ENCODE results near the gene ZNF236.

DNA sequence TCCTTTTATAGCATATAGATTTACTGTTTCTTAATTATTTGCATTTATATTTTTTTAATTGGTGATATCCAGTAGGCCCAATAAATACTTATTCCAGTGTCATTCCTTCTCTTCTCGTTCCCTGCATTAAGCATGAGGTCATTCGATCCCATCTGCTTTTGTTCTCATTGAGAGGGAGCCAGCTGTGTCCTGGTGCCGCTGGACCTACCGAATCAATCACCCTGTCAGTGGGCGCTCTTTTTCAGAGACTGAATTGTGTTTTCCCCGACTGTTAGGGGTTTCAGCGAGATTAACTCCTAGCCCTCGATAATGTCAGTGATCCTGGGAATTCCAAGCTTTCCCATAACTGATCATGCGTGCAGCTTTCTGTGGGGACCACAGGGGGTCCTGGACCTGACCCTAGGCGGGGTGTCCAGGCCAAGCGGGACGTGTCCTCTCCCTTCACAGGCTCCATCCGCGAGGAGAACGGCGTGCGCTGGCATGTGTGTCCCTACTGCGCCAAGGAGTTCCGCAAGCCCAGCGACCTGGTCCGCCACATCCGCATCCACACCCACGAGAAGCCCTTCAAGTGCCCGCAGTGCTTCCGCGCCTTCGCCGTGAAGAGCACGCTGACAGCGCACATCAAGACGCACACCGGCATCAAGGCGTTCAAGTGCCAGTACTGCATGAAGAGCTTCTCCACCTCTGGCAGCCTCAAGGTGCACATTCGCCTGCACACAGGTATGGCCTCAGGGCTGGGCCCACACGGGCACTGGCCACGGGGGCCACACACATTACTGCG lies 72.4 kb downstream of the ZNF236 start:
- no peak; the same call in 1 of the 2 replicates for TF ChIP-seq POLR2A (IDR thresholded peaks at IDR 0.05; ENCODE audit: low read depth, low read length)
- TF ChIP-seq RB1 (IDR thresholded peaks at IDR 0.05; ENCODE audit: borderline replicate concordance), result no peak
- TF ChIP-seq, protein P1, sequence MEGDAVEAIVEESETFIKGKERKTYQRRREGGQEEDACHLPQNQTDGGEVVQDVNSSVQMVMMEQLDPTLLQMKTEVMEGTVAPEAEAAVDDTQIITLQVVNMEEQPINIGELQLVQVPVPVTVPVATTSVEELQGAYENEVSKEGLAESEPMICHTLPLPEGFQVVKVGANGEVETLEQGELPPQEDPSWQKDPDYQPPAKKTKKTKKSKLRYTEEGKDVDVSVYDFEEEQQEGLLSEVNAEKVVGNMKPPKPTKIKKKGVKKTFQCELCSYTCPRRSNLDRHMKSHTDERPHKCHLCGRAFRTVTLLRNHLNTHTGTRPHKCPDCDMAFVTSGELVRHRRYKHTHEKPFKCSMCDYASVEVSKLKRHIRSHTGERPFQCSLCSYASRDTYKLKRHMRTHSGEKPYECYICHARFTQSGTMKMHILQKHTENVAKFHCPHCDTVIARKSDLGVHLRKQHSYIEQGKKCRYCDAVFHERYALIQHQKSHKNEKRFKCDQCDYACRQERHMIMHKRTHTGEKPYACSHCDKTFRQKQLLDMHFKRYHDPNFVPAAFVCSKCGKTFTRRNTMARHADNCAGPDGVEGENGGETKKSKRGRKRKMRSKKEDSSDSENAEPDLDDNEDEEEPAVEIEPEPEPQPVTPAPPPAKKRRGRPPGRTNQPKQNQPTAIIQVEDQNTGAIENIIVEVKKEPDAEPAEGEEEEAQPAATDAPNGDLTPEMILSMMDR (IDR thresholded peaks at IDR 0.05 in 2 of 3, conservative IDR thresholded peaks at IDR 0.05 in 1 of 3; ENCODE audit: control insufficient read depth in 2 of 3, extremely low read depth in 1 of 3, insufficient read depth in 1 of 3, low read depth in 3 of 3, low read length in 3 of 3), result no peak
- TF ChIP-seq, protein P2, sequence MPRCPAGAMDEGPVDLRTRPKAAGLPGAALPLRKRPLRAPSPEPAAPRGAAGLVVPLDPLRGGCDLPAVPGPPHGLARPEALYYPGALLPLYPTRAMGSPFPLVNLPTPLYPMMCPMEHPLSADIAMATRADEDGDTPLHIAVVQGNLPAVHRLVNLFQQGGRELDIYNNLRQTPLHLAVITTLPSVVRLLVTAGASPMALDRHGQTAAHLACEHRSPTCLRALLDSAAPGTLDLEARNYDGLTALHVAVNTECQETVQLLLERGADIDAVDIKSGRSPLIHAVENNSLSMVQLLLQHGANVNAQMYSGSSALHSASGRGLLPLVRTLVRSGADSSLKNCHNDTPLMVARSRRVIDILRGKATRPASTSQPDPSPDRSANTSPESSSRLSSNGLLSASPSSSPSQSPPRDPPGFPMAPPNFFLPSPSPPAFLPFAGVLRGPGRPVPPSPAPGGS (IDR thresholded peaks at IDR 0.05; ENCODE audit: borderline replicate concordance, insufficient read depth, low read depth, low read length, poor library complexity, severe bottlenecking), result no peak
- TF ChIP-seq TARDBP (IDR thresholded peaks at IDR 0.05; ENCODE audit: borderline replicate concordance), result no peak
- no peak for TF ChIP-seq SIN3A (IDR thresholded peaks at IDR 0.05; ENCODE audit: low read depth, low read length)
- no peak for TF ChIP-seq ZNF217 (IDR thresholded peaks at IDR 0.05)
- TF ChIP-seq SUPT20H (IDR thresholded peaks at IDR 0.05; ENCODE audit: borderline replicate concordance, control insufficient read depth, low read depth, low read length), result no peak
